Bronchus fibroblast of lung (primary cell): ENCODE results near the gene SQOR. TPM values are rescaled to one million over a fixed set of nuclear protein-coding genes. Genes with fewer than 3 reads are reported as not detected.

Experiments
- total RNA-seq: library from RNA; depleted of rRNA; stranded (reverse); fragments of >200 nt; gene quantifications from 2 replicates; pipeline ENCODE4 v1.2.3, GENCODE V29; 2015

Gene SQOR
- total RNA-seq, result 31.3 and 36.3 TPM in 2 replicates

GRCh38 chr15:45634432-45635190 lies at the start of gene SQOR:
Gene SQOR (plus strand): TSS chr15:45635029. CDS start chr15:45658924, 23,895 bp downstream.

GRCh38 chr15:45587095-45587862 lies 47.5 kb upstream of the SQOR start, which contains the start of gene BLOC1S6:
Gene BLOC1S6 (plus strand): TSS chr15:45587379. CDS start chr15:45587444, 65 bp downstream.

Other genes starting within 250 kb of the SQOR start
- gene SLC30A4, start 112.3 kb upstream of the SQOR start, total RNA-seq, result 3.6 and 3.7 TPM in 2 replicates
- 30.3 and 40.7 TPM in 2 replicates for gene BLOC1S6, start 47.6 kb upstream of the SQOR start, total RNA-seq